ENCODE results near the gene AKT1S1. TPM values are rescaled to one million over a fixed set of nuclear protein-coding genes. Genes with fewer than 3 reads are reported as not detected.

AKT1S1 gene
- polyA plus RNA-seq, 5 donors = 26.9 to 49.1 (median 29.9) TPM

DNA sequence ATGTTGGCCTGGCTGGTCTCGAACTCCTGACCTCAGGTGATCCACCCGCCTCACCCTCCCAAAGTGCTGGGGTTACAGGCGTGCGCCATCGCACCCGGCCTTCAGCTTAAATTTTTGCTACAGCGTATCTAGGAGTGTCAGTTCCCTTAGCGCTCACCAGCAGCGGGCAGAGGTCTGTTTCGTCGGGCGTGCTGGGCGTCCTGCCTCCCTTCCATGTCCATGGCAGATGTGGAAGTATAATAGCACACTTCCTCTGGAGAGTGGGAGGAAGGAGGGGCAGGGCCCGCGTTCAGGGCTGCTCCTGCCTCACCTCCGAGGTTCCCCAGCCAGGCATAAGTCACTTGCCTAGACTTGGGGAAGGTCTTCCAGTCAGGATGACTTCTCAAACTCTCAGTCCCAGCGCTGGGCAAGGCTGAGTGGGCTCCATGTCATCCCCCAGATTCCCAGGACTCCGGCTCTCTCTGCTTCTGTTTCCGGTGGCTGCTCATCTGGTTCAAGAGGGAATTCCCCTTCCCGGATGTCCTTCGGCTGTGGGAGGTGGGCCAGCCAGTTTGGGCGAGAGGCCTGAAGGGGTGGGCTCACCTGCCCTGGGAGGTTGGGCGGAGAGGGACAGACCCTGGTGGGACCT is 10.0 kb upstream of the AKT1S1 start:
- no peak for DNase-seq

DNA sequence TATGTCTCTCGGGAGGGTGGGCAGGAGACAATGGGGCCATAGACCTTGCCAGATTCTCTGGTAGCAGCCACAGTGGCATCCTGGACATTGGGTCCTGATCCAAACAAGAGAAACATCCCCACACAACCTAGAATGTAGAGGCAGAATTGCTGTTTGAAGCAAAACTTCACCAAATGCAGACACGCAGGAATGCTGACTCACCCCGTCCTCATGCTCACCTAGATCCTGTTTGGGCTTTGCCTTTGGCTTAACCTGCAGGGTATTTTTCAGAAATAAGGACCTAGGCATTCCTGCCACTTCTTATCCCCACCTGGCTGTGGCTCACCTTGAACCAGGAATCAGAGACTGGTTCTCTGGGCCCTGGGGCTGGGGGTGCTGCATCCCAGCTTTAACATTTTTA is 7.6 kb upstream of the AKT1S1 start:
- DNase-seq = no peak

DNA sequence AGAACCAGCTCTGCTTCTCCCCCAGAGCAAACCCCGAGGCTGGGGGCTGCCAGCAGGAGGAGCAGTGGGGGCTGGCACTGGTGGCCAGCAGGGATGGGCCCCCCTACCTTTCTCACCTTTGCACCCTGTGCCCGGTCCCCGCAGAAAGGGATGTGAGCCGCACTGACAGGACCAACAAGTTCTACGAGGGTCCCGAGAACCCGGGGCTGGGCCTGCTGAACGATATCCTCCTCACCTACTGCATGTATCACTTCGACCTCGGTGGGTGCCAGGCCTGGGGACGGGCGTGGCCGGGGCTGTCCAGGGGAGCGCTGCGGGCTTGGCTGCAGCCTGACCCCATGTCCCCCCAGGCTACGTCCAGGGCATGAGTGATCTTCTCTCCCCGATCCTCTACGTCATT is 7.0 kb upstream of the AKT1S1 start:
- no peak for DNase-seq

DNA sequence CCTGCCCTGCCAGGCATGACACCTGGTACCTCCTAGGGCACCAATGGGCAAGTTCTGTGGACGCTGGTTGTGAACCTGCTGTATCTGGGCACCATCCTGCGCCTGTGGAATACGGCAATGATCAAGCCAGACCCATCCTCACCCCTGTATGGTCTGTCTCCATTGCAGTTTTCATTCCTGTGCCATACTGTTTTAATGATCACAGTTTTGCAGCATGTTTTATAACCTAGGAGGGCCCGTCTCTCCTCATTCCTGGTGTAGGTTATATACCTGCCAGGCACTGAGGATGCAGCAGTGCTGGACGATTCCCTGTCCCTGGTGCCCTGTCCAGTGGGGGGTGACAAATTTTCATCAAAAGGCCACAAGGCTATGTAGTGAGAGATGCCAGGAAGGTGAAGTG is 5.9 kb upstream of the AKT1S1 start:
- DNase-seq = no peak

DNA sequence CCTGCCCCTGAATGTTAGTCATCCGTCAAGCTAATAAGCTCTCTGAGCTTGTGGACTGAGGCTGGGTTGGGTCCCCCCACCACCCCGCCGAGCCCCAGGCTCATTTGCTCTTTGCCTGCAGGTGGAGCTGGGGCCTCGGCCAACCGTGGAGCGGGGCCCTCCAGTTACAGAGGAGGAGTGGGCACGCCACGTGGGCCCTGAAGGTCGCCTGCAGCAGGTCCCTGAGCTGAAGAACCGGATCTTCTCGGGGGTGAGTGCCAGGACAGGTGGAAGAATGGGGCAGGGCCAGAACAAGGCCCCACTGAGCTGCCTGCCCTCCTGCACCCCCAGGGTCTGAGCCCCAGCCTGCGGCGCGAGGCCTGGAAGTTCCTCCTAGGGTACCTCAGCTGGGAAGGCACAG is 5.5 kb upstream of the AKT1S1 start:
- DNase-seq = no peak

DNA sequence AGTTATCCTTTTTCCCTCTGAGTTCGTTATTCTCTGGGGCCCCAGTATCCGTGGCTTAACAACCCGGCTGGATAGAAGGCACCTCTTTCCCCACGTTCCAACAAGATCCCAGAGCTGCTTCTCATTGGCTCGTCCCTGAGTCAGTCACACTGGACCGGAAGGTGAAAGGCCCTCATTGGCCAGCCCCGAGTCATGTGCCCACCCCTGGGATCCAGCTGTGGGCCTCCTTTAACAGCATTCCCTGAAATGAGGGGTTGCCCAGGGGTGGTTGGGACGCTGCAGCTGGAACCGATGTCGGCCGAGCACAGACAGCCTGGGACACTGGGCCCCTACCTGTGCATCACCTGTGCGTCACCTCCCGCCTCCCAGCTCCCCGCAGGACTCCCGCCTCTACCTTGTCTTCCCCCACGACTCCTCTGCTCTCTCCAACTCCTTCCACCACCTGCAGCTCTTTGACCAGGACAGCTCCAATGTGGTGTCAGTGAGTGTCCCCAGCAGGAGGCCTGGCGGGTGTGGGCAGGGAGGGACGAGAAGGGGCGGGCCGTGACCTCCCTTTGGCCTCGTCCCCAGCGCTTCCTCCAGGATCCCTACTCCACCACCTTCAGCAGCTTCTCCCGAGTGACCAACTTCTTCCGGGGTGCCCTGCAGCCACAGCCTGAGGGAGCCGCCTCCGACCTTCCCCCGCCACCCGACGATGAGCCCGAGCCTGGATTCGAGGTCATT is 4.7 kb upstream of the AKT1S1 start:
- DNase-seq = no peak

DNA sequence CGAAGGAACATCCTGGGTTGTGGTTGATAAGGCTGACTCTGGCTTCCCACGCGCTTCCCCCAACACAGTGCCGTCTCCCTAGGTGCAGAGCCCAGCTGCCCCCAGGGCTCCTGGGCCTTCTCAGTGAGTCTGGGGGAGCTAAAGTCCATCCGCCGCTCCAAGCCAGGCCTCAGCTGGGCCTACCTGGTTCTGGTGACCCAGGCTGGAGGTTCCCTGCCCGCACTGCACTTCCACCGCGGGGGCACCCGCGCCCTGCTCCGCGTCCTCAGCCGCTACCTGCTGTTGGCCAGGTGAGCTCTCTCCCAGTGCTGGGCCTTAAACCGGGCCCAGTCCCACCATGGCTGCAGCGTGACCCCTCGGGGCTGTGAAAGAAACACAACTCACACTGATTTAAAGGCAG is 4.0 kb upstream of the AKT1S1 start:
- DNase-seq = no peak

DNA sequence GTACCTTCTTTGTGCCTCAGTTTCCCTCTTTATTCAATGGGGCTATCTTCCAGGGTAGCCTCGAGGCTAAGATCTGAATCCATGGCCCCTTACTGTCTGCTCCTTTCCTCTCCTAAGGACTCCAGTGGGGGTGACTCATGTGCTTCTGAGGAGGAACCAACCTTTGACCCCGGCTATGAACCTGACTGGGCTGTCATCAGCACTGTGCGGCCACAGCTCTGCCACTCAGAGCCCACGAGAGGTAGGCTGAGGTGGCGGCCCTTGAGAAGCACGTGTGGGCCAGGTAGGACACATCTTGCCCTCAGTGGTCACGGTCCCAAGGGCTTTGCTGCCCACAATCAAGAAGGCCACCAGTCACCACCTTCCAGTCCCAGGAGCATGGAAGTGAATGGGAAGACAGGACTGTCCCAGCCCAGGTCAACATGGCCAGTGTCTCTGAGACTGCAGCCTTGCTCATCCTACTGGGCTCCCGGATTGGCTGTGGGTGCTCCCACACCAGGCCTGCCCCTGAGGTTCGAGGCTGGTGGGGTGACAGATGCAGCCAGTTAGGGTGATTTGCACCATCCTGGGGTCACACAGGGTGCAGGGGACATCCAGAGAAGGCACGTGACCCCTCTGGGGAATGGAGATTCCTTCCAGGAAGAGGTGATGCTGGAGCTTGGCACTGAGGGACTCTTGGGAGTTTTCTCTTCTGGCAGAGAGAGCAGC is 3.2 kb upstream of the AKT1S1 start:
- DNase-seq = no peak

DNA sequence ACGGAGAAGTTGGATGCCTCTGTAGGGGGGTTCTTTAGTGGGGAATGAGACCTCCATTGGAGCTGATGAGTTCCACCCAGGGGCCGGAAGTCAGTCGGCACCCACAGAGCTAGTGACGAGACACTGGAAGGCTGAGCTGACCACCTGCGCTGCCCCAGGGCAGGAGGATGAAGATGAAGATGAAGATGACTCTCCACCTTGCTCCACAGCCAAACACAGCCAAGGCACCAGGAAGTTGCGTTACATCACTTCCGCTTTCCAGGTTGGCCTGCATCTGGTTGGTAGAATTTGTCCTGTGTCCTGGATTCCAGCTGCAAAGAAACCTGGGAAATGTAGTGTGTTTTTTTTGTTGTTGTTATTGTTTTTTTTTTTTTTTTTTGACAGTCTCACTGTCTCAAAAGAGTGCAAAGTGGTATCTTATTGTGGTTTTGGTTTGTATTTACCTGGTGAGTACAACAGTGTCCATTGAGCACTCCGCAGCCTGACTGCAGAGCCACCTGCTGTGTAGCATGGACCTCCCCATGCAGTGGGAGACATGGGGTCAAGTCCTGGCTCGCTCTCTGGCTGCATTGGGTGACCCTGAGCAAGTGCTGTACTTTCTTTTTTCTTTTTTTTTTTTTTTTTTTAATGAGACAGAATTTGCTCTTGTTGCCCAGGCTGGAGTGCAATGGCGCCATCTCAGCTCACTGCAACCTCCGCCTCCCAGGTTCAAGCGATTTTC is 2.2 kb upstream of the AKT1S1 start:
- DNase-seq = no peak

DNA sequence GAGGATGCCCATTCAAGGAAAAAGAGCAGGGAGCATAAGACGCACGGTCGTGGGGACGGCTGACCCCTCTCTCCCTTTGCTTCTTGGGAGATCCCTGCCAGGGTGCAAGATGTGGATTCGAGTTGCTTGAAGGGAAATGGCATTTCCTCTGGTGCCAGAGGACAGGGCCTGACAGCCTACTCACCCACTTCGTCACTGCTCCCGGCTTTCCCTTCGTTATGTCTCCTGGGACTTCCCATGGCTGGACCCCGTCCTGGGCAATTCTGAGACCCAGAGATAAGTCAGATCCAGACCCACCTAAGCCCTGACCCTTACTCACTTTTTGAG is 1.6 kb upstream of the AKT1S1 start:
- no peak for DNase-seq

DNA sequence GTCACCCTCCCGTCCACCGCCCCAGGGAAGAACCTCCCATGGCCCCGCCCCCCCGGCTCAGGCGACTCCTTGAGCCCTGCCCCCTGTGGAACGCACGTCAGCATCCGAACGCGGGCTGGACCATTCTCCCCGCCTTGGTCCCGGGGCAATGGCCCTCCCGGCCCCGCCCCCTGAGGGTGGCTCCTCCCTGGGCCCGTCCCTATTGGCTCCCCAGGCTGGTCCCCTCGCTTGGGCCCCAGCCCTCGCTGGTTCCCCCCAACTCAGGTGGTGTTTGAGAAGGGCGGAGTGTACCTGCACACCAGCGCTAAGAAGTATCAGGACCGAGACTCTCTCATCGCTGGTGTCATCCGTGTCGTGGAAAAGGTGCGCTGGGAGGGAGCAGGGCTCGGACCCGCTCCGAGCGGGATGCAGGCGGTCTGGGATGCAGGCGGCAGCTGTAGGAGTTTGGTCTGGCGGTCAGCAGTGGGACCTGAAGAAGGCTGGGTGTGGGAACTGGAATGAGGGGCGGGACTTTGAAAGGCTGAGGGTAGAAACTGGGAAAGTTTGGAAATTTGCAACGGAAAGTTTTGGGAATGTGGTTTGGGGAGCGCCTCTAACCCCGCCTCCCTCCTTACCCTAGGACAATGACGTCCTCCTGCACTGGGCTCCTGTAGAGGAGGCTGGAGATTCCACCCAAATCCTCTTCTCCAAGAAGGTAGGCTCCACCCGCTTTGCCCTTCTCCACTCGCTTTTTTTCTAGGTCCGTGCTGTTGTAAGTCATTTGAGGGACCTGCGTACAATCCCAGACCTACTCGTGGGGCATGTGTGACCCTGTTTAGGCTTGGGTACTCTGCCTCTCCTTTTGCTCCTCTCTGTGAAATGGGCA is 956 bp upstream of the AKT1S1 start:
- DNase-seq = peak; percentile 98

DNA sequence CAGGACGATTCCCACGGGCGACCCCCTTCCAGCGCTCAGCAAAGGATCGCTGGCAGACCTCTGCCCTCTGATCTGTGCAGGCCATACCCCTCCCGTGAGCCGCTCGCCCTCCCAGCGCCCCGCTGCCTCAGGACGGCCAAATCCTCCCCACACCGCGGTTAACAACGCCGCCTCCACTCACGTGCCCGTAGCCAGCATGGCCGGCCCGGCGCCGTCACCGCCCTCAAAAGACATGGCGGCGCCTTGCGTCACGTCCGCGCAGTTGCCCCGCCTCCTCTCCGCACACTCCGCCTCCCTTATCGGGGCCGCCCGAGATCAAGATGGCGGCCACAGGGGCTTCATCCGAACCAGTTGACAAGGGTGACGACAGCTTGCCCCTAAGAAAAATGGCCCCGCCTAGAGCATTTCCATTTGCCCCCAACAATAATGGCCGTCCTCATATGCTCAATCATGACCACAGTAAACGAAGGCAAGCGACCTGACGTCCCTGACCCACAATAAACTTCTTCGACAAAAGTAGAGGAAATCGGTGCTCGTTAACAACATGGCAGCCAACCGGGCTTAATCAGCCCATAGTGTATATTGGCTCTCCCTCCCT is 634 bp downstream of the AKT1S1 start:
- peak; percentile 99 for DNase-seq

DNA sequence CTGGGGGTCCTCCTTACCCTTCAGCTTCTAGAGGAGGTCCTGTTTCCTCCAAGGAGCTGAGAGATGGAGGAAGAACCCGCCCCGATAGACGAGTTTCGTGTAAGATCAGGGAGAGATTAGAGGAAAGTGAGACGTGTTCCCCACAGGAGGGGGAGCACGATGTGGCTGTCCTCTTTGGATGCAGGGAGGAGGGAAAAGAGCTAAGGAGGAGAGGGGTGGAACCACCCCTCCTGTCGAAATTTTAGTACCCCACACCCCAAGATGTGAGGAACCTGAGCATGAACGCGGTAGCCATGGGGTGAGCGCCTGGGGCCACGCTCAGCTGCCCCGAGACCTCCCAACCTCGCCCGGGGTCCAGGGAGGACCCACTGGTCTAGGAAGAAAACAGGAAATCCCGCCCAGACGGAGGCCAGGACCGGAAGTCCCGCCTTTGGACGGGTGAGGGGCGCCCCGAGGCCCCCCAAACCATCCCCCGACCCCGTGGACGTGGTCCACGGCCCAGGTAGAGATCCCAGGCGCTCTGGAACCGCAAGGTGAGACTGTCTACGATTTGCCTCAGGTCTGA is 1.2 kb downstream of the AKT1S1 start:
- DNase-seq = peak; percentile 62 to 67

DNA sequence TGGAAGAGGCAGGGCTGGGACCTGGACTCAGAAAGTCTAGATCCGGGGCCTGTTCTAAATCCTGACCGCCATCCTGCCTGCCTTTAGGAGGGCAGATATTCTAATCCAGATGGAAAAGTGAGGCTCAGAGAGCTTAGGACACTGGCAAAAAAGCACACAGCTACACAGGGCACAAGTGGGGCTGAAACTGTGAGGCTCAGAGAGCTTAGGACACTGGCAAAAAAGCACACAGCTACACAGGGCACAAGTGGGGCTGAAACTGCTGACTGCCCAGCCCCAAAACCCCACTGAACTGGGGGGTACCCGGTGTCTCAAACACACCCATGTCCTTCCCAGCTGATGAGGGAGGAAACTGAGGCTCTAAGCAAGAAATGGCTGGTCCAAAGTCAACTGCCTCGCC is 2.0 kb downstream of the AKT1S1 start:
- no peak for DNase-seq

DNA sequence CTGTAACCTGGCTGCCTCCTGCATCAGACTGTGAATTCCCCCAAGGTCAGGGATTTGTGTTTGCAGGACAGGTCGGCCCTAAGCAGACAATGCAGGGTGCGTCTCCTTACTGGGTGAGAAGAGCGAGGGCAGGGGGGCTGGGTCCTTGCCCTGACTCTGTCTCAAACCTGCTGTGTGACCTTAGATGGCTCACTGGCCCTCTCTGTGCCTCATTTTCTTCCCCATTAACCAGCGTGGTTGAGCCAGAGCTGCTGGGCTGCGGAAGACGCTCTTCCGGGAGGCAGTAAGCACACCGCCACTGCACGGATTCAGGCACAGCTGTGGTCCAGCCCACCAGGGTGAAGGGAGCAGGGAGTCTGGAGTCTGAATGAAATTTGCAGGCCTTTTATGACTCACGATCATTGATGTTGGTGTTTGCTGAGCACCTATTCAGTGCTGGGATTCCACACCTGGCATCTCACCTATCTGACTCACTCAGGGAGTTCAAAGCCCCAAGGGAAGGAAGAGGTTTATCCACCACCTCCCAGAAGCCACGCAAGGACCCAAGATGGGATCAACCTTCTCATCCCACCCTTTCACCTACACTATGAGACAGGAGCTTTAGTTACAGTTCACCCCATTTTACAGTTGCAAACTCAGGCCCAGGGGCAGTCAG is 2.5 kb downstream of the AKT1S1 start:
- no peak for DNase-seq

DNA sequence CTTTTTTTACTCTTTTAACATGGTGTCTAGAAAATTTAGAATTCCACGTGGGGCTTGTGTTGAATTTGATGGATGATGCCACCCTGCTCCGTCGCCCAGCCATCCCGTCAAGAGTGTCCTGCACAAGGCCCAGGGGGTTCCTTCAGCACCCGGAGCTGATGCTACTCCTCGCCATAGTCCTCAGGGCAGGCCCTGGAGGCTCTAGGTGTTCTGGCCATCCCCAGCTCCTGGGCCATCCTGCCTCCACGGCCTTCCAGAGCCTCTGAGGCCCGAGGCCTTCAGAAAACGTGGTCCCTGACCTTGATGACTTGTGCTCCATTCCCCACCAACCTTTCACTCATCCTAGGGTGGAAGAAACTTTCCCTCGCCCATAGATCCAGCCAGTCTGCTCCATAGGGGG is 3.3 kb downstream of the AKT1S1 start:
- DNase-seq = no peak

DNA sequence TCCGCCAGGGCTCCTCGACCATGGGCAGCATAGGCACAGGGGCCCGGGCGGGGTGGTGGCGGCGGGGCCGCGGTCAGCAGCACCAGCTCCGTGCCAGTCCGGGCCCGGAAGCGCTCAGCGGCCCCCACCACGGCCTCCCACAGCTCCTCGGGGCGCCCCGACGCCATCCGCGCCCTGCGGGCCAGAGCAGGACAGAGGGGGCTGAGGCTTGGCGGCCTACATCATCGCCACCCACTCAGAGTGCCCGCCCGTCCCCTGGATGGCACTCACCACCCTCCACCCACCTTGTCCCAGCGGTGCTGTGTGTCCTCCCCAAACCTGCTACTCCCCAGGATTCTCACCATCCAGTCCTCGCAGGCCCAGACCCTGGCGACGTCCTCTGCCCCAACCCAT is 4.0 kb downstream of the AKT1S1 start:
- DNase-seq = no peak

DNA sequence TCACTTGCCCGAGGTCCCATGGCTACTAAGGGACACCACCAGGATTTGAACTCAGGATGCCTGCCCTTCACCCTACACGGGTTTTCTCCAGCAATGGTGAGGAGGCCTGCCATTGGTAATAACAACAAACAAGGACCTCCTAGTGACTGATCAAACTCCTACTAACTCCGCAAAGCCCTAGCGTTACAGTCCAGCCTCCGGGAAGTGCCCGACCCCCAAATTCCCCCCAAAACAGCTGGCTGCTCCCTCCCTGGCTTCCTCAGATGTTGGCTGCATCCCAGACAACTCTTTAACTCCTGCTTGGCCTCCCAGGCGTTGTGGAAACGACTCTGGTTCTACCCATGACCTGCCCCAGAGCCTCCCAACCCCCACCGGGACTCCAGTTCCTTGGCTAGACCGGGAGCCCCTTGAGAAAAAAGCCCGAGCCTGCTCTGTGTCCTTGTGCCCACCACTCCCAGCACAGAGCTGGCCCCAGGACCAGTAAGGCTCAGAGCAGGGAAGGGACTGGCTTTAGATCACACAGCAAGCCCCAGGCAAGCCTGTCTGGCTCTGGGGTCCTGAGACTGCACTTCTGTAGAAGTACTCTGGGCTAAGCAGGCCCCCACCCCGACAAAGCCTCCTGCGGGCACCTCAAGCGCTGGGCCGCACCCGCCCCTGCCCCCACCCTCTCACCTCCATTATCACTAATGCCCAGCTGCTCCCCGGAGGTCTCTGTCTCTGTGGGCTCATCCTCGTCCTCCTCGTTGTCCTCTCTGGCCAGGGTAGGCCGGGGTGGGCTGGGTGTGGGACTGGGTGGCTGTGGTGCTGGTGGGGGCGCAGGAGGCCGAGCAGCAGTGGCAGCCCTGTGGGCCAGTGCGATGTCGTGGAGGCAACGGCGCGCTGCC is 4.7 kb downstream of the AKT1S1 start:
- no peak for DNase-seq

DNA sequence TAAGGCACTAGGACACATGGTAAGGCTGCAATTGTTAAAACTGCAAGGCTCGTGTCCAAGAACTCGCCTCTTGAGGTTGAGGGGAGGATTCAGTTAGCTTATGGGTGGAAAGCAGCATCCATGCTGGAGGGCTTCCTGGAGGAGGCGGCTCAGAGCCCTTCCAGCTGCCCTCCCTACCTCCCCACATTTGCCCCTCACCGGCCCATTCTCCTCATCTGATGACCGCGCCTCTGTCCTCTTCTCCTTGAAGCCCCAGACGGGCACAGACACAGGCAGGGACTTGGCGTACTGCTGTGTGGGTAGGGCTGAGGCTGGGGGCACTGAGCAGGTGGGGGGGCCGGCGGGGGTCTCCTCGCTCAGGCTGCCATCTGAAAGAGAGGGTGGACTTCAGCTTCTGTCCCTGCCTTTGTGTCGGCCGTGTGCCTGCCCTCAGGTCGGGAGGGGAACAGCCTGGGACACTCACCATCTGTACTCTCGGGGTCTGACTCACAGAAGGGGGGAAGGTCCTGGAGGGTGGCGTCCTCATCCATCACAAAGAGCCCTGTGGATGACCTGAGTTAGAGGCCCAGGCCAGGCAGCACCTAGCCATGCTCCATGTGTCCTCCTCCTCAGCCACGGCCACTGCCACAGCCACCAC is 5.7 kb downstream of the AKT1S1 start:
- no peak for DNase-seq

Data from right lung (tissue), 5 donors.